Activated CD4-positive, CD25-positive, alpha-beta regulatory T cell treated with anti-CD3 and anti-CD28 coated beads, Interleukin-2, amount 50 U/mL, for 24 hours (primary cell): ENCODE measurements around the gene GABRP.
"Not testable (repeated sequence)": the region's sequence is repeated elsewhere in the genome, so short reads cannot be mapped to it uniquely, and the experiment has no call there.

Experiments
- ATAC-seq, 2 donors: fragments of 150-1000 bp; cut with Tn5 transposase; one replicate each; pipeline ENCODE4 v1.10.0; 2021; ENCODE audit warnings: mild to moderate bottlenecking in 1 of 2, moderate library complexity in 1 of 2

GABRP gene, protein sequence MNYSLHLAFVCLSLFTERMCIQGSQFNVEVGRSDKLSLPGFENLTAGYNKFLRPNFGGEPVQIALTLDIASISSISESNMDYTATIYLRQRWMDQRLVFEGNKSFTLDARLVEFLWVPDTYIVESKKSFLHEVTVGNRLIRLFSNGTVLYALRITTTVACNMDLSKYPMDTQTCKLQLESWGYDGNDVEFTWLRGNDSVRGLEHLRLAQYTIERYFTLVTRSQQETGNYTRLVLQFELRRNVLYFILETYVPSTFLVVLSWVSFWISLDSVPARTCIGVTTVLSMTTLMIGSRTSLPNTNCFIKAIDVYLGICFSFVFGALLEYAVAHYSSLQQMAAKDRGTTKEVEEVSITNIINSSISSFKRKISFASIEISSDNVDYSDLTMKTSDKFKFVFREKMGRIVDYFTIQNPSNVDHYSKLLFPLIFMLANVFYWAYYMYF

DNA sequence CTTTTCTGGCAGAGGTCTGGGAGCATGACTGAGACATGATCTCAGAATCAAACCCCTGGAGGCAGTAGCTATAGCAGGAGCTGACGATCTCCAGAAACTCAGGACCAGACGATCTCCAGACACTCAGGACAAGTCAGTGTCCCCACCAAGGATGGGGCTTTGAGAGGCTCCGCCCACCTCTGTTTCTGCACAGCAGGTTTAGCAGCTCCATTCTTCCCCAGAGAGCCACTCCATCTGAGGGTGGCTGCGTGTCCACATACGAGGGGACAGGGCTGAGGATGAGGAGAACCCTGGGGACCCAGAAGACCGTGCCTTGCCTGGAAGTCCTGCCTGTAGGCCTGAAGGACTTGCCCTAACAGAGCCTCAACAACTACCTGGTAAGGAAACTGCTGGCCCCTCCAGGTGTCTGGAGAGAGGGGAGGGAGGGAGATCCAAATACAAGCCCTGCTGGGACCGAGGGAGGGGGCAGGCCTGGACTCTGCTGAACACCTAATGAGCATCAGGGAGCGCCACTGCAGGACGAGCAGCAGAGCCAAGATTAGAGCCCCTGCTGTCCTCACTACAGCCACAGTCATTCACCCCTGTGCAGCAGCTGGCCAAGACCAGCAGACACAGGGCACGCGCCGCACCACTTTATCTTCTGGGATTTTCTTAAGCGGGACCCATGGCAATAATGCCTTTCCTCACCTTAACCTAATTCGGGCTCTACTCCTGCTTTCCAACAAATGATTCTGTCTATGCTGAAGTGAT is at the start of gene GABRP:
TSS of gene GABRP (plus strand) at position 228 of the 750 bp plus-strand sequence. CDS start 4,891 bp downstream, outside the sequence.
- no peak for ATAC-seq

DNA sequence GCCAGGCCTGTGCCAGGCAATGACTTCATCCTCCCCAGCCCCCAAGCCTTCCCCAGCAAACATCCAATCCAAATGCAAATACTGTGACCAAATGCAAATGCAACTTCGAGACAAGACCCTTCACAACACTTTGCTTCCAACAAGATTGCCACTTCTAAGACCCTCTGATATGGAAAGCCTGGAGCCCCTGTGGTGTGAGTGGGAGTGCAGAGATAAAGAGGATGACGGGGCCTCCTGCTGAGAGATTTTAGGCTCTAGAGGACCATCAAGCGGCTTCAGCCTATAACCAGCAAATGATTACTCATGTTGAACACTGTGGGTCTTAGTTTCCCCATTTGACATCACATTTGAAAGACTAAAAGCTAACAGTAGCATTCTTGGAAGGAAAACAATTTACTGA is 46.6 kb upstream of the GABRP start:
- ATAC-seq = no peak

DNA sequence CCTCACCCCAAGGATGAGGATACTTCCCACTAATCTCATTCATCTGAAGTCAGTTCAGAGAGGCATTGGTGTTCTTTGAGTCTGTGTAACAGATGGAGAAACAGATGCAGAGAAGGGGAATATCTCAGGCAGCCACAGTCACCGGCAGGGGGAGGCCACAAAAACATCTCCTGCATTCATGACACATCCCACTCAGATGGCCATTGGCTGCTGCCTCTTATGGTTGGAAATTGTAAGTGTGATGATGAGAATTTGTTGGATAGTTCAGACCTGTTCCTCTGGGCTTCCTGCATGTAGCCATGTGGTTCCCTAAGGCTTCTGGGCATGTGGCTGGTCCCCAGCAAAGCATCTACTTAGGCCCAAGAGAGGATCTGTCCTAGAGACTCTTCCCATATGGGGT is 45.9 kb upstream of the GABRP start:
- no peak for ATAC-seq

DNA sequence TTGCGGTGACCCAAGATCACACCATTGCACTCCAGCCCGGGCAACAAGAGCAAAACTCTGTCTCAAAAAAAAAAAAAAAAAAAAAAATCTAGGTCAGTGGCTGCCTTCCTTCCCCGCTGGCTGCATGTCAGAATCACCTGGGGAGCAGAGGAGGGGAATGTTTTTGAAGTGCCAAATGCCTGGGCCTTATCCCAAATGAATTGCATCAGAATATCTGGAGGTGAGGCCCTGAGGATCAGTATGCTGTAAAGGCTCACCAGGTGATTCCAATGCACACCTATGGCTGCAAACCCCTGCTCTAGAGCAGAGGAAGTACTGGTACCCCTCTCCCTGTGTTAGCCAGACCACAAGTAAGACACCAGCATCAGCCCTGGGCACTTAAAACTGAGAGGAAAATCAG is 44.7 kb upstream of the GABRP start:
- ATAC-seq = no peak

DNA sequence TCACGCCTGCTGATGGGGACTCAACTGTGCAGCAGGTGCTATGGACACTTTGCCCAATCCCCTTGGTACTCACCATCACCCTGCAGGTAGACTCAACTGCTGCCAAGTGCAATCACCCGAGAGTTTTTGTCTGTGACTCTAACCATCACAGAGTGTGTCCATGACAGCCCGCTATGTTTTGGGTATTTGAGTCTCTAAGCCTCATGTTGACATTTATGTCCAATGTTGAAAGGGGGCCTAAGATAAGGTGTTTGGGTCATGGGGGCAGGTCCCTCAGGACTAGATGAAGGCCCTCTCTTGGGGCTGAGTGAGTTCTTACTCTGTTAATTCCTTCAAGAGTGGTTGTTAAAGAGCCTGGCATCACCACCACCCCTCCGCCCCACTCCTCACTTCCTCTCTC is 44.1 kb upstream of the GABRP start:
- ATAC-seq = no peak

DNA sequence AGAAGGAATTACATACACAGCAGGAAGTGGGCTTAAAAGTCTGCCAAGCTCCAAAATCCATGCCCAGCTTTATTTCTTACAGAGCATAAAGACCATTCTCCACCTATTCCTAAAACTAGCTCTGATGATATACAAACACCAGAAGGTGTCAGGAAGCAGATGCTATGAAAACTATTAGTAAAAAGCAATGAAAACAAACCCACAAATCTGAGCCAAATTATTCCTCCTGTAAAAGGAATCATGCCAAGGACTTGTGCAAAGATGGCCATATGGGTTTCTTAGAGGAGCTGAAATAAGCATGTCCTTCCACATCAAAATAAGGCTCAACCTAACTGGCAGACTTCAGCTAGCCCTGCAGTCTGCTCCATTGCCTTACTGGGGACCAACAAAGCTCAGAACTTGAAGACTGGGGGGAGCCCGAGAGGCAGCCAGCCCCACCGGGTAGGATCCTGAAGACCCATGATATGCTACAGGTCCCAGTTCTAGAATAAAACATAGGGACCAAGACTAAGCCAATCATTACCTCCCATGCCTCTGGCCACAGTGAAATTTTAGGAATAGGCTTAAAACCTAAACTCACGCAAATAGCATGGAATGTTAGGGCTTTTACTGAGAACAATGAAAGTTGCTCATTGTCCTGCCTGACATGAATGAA is 42.8 kb upstream of the GABRP start:
- no peak for ATAC-seq

DNA sequence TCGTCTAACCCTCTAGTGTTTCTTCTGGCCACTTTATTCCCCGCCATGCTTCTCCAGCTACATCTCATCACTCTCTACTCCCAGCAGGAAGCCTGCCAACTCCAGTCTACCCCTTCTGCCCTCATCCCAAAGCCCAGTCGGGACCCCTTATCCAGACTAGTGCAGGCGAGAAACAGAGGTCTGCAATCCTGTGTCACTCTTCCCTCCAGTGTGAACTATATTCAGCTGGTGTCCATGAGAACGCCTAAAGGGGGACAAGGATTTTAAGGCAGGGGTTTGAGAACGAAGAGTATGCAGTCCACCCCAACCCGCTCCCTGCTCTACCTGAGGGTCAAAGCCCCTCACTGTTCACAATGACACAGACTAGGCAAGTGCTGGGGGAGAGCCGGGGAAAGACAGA is 41.7 kb upstream of the GABRP start:
- ATAC-seq = no peak

DNA sequence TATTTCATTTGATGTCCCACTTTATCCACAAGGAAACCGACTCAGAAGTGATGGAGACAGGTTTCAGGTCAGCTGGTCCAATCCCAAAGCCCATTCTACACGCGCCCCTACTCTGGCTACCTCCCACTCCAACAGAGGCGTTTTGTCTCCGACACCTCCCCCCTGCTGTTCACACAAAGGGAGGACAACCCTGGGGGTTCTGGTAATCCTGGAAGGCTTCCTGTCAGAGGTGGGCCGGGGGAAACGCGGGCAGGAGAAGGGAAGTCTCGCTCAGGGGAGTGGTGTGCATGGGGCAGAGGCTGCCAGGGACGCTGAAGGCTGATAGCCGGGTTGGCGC is 39.7 kb upstream of the GABRP start:
- ATAC-seq = no peak

DNA sequence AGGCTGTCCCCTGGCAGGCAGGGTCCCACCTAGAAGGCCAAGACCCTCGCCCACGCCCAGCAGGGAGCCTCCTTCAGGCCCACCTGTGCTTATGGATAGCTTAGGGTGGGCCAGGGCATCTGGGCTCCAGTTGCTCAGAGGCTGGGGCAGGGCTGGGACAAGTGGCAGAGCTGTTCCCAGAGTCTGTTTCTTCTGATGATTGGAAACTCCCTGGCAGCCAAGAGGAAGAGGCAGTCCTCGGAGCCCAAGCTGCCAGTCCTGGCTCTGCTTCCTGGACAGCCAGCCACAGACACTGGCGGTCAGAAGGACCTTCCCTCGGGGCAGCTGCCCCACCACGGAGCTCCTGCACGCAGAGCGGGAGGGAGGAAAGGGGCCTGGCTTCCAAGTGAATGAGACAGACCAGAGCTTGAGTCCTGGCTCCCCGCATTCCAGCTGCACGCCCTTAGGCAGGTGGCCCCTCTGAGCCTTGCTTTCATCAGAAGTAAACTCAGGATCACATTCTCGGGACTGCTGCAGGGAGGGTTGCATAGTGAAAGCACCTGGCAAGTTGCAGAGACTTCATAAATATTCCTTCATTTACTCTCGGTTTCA is 37.9 kb upstream of the GABRP start:
- ATAC-seq = no peak

DNA sequence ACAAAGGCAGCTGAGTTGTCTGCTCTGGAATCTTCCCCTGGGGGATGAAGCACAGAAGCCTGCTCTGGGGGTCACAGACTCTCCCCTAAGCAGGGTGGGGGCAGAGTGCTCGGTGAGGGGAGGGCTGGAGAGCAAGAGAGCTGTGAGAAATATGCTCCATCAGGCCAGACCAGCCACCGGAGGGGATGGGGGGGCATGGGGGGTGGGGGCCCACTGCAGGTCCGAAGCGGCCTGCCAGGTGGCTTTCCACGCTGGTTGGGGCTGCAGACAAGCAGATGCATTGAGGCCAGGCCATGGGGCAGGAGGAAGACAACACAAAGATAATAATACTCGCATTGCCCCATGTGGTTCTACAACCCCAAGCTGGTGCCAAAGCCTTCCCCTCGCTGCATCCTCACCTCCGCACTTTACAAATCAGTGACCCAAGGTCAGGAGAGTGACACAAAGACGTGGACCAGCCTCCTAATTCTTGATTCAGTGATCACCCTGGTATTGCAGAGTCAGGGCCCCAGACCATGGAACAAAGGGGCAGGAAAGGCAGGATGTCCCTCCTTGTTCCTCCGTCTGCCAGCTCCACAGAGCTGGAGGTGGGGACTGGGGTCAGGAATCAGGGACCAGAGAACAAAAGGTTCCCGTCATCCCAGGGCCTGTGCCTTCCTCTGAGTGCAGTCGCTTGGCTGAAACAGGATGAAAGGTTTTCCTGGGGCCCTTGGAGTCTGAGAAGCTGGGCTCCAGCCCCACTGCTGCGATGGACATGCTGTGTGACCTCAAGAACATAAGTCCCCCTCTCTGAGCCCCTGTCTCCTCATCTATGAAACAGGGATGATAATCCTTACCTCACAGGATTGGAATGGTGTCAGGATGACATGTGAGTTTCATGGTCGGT is 37.2 kb upstream of the GABRP start:
- ATAC-seq = no peak

DNA sequence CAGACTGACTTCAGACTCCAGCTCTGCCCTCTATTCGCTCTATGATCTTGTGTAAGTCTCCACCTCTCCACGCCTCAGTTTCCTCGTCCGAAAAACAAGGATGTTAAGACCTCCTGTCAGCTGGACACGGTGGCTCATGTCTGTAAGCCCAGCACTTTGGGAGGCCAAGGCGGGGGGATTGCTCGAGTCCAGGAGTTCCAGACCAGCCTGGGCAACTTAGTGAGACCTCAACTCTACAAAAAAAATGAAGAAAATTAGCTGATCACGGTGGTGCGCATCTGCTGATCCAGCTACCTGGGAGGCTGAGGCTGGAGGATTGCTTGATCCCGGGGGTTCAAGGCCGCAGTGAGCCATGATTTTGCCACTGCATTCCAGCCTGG is 36.6 kb upstream of the GABRP start:
- ATAC-seq = no peak

DNA sequence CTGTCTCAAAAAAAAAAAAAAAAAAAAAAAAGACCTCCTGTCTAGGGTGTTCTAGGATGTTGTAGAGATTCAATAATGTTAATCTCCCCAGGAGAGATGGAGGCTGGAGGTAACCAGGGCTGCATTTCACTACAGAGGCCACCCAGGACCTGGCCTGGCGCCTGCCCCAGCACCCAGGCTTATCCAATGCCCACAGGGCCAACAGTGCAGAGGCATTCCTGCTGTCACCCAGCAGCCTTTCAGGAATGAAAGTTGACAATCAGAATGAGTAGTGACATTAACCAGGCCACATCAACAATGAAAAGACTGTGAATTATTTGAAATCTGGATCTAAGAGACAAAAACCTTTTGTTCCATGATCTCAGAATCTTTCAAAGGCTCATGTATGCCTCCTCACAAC is 36.2 kb upstream of the GABRP start:
- no peak for ATAC-seq

DNA sequence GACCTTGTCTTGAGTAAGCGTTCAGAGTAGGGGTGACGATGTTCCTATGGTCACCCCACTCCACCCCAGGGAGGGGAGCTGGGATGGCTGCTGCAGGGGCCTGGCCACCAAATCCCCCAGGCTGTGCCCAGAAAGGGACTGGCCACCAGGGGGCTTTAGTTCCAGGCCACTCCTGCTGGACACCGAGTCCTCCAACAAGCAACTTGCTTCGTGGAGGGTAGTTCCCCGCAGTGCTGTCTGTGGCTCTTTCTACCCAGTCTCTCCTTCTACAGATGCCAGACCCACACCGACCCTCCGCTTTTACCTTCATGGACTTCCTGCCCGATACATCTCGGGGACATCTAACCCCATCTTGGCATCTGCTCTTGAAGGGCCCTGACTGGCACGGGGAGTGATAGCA is 35.7 kb upstream of the GABRP start:
- ATAC-seq = no peak

DNA sequence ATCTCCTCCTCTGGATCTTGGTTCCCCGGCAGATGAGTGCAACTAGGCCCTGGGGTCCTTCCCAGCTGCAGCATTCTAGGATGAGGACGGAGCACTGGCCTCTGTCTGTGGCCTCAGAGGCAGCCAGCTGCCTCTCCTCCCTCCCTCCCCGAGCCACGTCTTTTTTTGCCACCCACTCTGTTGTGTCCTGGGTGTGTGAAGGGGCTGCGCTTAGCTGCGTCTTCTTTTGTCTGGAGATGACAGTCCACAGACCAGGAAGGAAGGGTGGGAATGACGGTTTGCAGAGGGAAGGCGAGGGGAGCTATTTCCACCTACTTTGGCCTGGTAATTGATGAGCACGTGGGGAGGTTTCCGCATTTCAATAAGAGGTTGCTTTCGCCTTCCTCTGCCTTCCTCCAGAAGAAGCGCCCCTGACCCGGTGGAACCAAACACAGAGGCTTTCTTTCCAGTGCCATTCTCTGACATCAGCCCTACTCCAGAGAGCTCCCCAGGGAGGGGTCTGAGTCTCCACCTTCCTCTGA is 34.5 kb upstream of the GABRP start:
- no peak for ATAC-seq

DNA sequence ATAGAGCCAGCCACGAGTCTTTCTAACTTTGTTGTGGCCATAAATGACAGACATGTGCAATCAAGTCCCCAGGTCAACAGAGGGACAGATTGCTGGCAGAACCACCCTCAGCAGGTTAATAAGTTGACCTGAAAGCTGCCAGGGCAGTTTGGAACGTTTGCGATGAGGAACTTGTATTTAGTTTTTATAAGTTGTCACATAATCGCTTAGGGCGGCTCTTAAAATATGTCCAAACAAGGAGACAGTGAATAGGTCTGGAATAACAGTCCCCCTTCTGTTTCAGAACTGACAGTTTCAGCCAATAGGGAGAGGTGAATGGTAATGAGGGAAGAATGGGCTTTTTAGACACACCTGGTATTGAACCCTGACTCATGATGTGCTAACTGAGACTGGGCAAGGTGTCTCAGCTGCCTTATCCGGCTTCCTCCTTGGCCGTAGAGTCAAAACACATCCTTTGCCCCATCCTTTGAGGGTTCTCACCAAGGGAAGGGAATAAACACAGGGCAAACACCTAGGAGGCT is 33.6 kb upstream of the GABRP start:
- no peak for ATAC-seq

DNA sequence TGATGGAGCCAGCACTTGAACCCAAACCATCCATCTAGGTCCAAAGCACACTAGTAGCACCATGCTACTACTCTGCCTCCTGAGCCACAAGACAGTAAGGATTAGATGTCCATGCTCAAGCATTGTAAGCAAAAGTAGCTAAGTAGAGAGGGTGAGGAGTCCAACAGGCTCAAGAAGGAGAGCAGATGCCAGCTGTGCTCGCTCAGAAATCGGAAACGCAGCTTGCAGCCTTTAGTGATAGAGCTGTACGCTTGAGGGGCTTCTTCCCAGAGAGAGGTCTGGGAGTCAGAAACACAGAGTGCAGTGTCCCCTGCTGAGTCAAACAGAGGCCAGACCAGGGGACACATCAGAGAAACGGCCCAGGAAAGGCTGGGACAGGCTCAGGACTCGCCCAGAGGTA is 32.7 kb upstream of the GABRP start:
- ATAC-seq = no peak

DNA sequence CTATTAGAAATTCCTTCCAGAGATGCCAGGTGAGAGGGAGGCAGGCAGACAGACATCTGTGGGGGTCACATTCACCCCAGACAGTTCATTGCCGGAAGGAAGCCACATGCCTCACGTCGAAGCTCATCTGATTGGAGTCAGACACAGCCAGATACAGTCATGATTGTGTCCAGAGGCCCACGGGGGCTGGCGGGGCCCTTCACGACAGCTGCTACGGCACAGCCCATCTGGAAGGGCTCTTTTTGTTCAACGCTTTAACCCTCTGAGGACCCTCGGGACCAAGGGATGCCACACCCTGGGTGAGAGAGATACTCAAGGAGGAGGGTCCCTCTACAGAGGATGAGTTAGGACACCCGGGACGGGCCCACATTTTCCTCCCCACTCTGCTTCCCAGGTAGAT is 31.9 kb upstream of the GABRP start:
- ATAC-seq = no peak

DNA sequence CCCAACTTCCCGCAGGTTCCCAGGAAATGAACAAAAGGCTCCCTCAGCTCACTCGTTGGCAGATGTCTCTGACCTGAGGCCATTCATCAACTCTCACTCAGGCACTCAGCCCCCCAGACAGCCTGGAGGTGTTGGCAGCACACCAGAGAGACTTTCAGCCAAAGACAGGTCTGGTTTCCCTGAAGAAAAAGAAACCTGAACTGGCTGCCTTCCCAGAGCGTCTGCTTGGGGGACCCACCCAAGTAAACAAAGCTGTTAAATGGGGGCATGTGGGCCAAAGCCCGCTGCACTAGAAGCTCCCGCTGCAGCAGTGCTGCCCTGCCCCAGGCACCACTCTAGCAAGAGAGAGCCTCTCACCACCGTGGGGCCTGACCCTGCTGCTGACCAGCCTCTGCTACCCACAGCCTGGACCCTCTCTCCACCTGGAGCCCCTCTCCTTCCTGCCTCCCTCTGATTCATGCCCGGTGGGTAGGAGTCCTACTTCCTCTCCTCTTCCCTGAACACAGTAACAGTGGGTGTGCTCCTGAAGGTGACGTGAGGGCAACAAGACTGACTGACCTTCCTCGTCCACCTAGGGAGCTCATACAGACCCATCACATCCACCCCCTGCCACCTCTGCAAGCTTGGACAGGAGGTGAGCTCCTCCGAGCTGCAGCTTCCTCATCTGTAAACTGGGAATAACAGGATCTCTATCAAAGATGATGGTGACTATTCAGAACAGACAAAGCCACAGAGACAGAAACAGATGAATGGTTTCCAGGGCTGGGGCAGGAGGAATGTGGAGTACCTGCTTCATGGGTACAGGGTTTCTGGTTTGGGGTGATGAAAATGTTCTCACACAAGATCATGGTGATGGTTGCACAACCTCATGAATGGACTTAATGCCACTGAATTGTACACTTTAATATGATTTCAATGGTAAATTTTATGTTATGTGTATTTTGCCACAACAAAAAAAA is 31.0 kb upstream of the GABRP start:
- ATAC-seq = no peak

DNA sequence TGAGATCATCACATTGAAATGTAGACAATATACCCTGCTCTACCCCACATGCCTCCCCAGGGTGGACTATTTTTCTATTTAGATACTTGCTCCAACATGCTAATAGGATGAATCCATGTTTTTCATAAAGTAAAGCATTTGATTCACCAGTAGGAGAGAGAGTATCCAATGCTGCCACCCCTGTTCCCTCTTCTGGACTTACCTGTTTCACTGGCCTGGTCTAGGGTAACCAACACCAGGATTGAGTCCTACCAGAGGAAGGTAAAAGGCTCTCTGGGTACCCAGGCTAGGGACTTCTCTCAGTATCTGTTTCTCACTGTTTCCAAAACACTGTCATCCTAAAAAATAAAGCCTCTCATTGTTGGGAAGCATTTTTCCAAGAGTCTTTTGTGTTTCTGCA is 30.2 kb upstream of the GABRP start:
- ATAC-seq = no peak

DNA sequence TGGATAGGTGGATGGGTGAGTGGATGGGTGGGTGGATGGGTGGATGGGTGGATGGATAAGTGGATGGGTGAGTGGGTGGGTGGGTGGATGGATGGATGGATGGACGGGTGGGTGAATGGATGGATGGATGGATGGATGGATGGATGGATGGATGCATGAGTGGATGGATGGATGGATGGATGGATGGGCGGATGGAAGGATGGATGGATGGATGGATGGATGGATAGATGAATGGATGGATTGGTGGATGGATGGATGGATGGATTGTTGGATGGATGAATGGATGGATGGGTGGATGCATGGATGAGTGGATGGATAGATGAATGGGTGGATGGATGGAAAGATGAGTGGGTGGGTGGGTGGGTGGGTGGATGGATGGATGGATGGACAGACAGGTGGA is 29.0 kb upstream of the GABRP start:
- ATAC-seq = not testable (repeated sequence)
